Loucy (cell line): ENCODE results near the gene RIN3.

ENCODE experiments used
- CTCF ChIP-seq: fragments of 200-600 bp; sonication (generic); conservative IDR thresholded peaks from 2 replicates; pipeline ENCODE4 v1.5.1; 2014; ENCODE audit warnings: mild to moderate bottlenecking, antibody characterized with exemption, low read length
- EZH2phosphoT487 ChIP-seq: fragments of 200-600 bp; IDR thresholded peaks from 2 replicates; pipeline ENCODE4 v1.6.1; 2018; ENCODE audit warnings: antibody characterized with exemption, mild to moderate bottlenecking, moderate library complexity, borderline replicate concordance

- TF ChIP-seq CTCF, result no peak
- TF ChIP-seq EZH2phosphoT487, result no peak
These were observed 27.0 kb downstream of the RIN3 start for GRCh38 chr14:92540472-92541048.
